ENCODE data around the gene EIF3A. TPM values are rescaled to one million over a fixed set of nuclear protein-coding genes. Genes with fewer than 3 reads are reported as not detected.
A peak's percentile ranks its signal among the peaks of the same experiment; 100 is the strongest.
"Not testable (repeated sequence)": the region's sequence is repeated elsewhere in the genome, so short reads cannot be mapped to it uniquely, and the experiment has no call there.

EIF3A gene
- total RNA-seq, 1 donor from 2014 or later, result 100 TPM

- H3K36me3 ChIP-seq, result peaks cover 0 to 54% of the 10 kb centered on the region in 2 donors
- intact Hi-C loops (cut with DNase I), result no loop called here
- no peaks in the 10 kb centered on the region for H3K27me3 ChIP-seq
- no peaks in the 10 kb centered on the region for H3K9me3 ChIP-seq
- DNase-seq (ENCODE audit: extremely low spot score in 2 of 2), result no peak
- peaks cover 4% of the 10 kb centered on the region for H3K4me1 ChIP-seq
- H3K27ac ChIP-seq, result peak overlapping the region; percentile 46
- H3K4me3 ChIP-seq, result no peak overlapping the region
- TF ChIP-seq POLR2A (IDR thresholded peaks at IDR 0.05) (no peak), CTCF (IDR thresholded peaks at IDR 0.05) (no peak), POLR2AphosphoS5 (IDR thresholded peaks at IDR 0.05; ENCODE audit: insufficient read depth in 1 of 2, low read depth in 1 of 2) (no peak)
These were observed 33.4 kb upstream of the EIF3A start for GRCh38 chr10:119113751-119114732.

GRCh38 chr10:119112056-119112455 is 31.4 kb upstream of the EIF3A start:
- TF ChIP-seq POLR2A (IDR thresholded peaks at IDR 0.05) (no peak), POLR2AphosphoS5 (IDR thresholded peaks at IDR 0.05; ENCODE audit: insufficient read depth in 1 of 2, low read depth in 1 of 2) (no peak)
- H3K36me3 ChIP-seq, result peaks cover 0 to 42% of the 10 kb centered on the region in 2 donors
- no peak overlapping the region for H3K27ac ChIP-seq
- H3K4me1 ChIP-seq, result peaks cover 4% of the 10 kb centered on the region
- intact Hi-C loops (cut with DNase I), result no loop called here
- no peaks in the 10 kb centered on the region for H3K27me3 ChIP-seq
- DNase-seq (ENCODE audit: extremely low spot score in 2 of 2), result no peak
- H3K4me3 ChIP-seq, result no peak overlapping the region
- no peaks in the 10 kb centered on the region for H3K9me3 ChIP-seq

GRCh38 chr10:119107771-119108170 is 27.2 kb upstream of the EIF3A start:
- H3K9me3 ChIP-seq; H3K4me3 ChIP-seq; H3K27ac ChIP-seq; intact Hi-C loops (cut with DNase I); DNase-seq (ENCODE audit: extremely low spot score in 2 of 2); H3K27me3 ChIP-seq: not testable (repeated sequence)
- peaks cover 0 to 29% of the 10 kb centered on the region in 2 donors for H3K36me3 ChIP-seq
- H3K4me1 ChIP-seq, result peaks cover 19% of the 10 kb centered on the region

- H3K4me3 ChIP-seq; DNase-seq (ENCODE audit: extremely low spot score in 2 of 2); H3K27me3 ChIP-seq; H3K27ac ChIP-seq; H3K9me3 ChIP-seq; intact Hi-C loops (cut with DNase I): not testable (repeated sequence)
- Histone ChIP-seq H3K36me3 (peaks cover 0 to 22% of the 10 kb centered on the region in 2 donors), H3K4me1 (peaks cover 19% of the 10 kb centered on the region)
These were observed 26.5 kb upstream of the EIF3A start for GRCh38 chr10:119107106-119107505.

- H3K4me3 ChIP-seq; H3K9me3 ChIP-seq; H3K27ac ChIP-seq; H3K27me3 ChIP-seq; DNase-seq (ENCODE audit: extremely low spot score in 2 of 2); intact Hi-C loops (cut with DNase I): not testable (repeated sequence)
- Histone ChIP-seq H3K36me3 (peaks cover 0 to 13% of the 10 kb centered on the region in 2 donors), H3K4me1 (peaks cover 19% of the 10 kb centered on the region)
These were observed 25.3 kb upstream of the EIF3A start for GRCh38 chr10:119105899-119106298.

GRCh38 chr10:119105155-119105554 is 24.5 kb upstream of the EIF3A start:
- Histone ChIP-seq H3K9me3 (no peaks in the 10 kb centered on the region), H3K4me3 (peak overlapping the region; percentile 81 to 87), H3K27me3 (no peaks in the 10 kb centered on the region), H3K4me1 (peaks cover 23% of the 10 kb centered on the region), H3K27ac (no peak overlapping the region), H3K36me3 (peaks cover 0 to 7% of the 10 kb centered on the region in 2 donors)
- DNase-seq (ENCODE audit: extremely low spot score in 2 of 2), result no peak
- intact Hi-C loops (cut with DNase I), result no loop called here
- TF ChIP-seq CTCF (IDR thresholded peaks at IDR 0.05) (no peak), POLR2A (IDR thresholded peaks at IDR 0.05) (no peak), POLR2AphosphoS5 (IDR thresholded peaks at IDR 0.05; ENCODE audit: insufficient read depth in 1 of 2, low read depth in 1 of 2) (no peak)

- Histone ChIP-seq H3K27ac (peak overlapping the region; percentile 87), H3K27me3 (no peaks in the 10 kb centered on the region), H3K36me3 (peaks cover 0 to 7% of the 10 kb centered on the region in 2 donors), H3K4me3 (peak overlapping the region; percentile 81 to 87), H3K4me1 (peaks cover 25% of the 10 kb centered on the region), H3K9me3 (no peaks in the 10 kb centered on the region)
- TF ChIP-seq POLR2A (IDR thresholded peaks at IDR 0.05) (no peak), POLR2AphosphoS5 (IDR thresholded peaks at IDR 0.05; ENCODE audit: insufficient read depth in 1 of 2, low read depth in 1 of 2) (no peak), CTCF (IDR thresholded peaks at IDR 0.05) (no peak)
- intact Hi-C loops (cut with DNase I), result no loop called here
- no peak for DNase-seq (ENCODE audit: extremely low spot score in 2 of 2)
These were observed 24.0 kb upstream of the EIF3A start for GRCh38 chr10:119104654-119105015.
